Fibroblast of pulmonary artery (primary cell): ENCODE measurements around the gene MEX3C.

Experiments used
- DNase-seq: peaks from one replicate; pipeline ENCODE4 v3.0.0-alpha.2; 2010; ENCODE audit warnings: low read depth
- H3K4me3 ChIP-seq: replicated peaks from 2 replicates; pipeline ENCODE4 v1.5.1; 2011; ENCODE audit warnings: low read depth, mild to moderate bottlenecking, control low read depth, low read length, moderate library complexity
- CTCF ChIP-seq: IDR thresholded peaks from 2 replicates; pipeline ENCODE4 v1.5.1; 2011; ENCODE audit warnings: mild to moderate bottlenecking, control low read depth, low read length, inconsistent platforms; ENCODE audit errors: missing control alignments

MEX3C gene

GRCh38 chr18:51183372-51184090 is 13.9 kb downstream of the MEX3C start:
- no peak overlapping the region for H3K4me3 ChIP-seq
- DNase-seq: no peak
- TF ChIP-seq CTCF: no peak

- TF ChIP-seq CTCF: no peak
- no peak overlapping the region for H3K4me3 ChIP-seq
- no peak for DNase-seq
Measured at GRCh38 chr18:51182824-51183223, 14.7 kb downstream of the MEX3C start.

GRCh38 chr18:51171625-51172259 is 25.7 kb downstream of the MEX3C start:
- DNase-seq: no peak
- no peak overlapping the region for H3K4me3 ChIP-seq
- TF ChIP-seq CTCF: no peak

GRCh38 chr18:51171223-51171622 is 26.3 kb downstream of the MEX3C start:
- no peak for TF ChIP-seq CTCF
- no peak overlapping the region for H3K4me3 ChIP-seq
- no peak for DNase-seq

- no peak for TF ChIP-seq CTCF
- H3K4me3 ChIP-seq: no peak overlapping the region
- DNase-seq: no peak
Measured at GRCh38 chr18:51170664-51171063, 26.8 kb downstream of the MEX3C start.

GRCh38 chr18:51169731-51170130 is 27.8 kb downstream of the MEX3C start:
- DNase-seq: no peak
- no peak for TF ChIP-seq CTCF
- H3K4me3 ChIP-seq: no peak overlapping the region
